Uterus (tissue), 2 donors: ENCODE measurements around the gene KCNH1.
"Not testable (repeated sequence)": the region's sequence is repeated elsewhere in the genome, so short reads cannot be mapped to it uniquely, and the experiment has no call there.

Experiments
- POLR2A ChIP-seq, 2 donors: fragments of 450-650 bp; IDR thresholded peaks; one replicate each; pipeline ENCODE4 v1.6.1; 2016; ENCODE audit warnings: antibody characterized with exemption in 2 of 2, mild to moderate bottlenecking in 1 of 2, moderate library complexity in 1 of 2
- TF ChIP-seq, protein P1 (sequence below), 4 experiments: fragments of 200-600 bp in 2 of 4; fragments of 450-650 bp in 2 of 4; sonication (generic) in 2 of 4; IDR thresholded peaks; one replicate each; pipeline ENCODE4 v1.5.1; 2016 to 2019; ENCODE audit warnings: antibody characterized with exemption in 4 of 4, mild to moderate bottlenecking in 2 of 4, moderate library complexity in 1 of 4

DNA sequence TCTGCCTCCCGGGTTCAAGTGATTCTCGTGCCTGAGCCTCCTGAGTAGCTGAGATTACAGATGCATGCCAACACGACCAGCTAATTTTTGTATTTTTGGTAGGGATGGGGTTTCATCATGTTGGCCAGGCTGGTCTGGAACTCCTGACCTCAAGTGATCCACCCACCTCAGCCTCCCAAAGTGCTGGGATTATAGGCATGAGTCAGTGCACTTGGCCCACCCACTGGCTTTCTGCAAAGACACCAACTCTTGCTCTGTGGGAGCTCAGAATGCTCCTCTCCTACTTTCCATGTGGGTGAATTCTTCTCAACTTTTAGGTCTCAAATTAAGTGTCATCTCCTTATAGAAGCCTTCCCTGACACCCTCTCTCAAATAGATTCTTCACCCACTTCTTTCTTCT is 92.1 kb downstream of the KCNH1 start:
- TF ChIP-seq, protein P1, sequence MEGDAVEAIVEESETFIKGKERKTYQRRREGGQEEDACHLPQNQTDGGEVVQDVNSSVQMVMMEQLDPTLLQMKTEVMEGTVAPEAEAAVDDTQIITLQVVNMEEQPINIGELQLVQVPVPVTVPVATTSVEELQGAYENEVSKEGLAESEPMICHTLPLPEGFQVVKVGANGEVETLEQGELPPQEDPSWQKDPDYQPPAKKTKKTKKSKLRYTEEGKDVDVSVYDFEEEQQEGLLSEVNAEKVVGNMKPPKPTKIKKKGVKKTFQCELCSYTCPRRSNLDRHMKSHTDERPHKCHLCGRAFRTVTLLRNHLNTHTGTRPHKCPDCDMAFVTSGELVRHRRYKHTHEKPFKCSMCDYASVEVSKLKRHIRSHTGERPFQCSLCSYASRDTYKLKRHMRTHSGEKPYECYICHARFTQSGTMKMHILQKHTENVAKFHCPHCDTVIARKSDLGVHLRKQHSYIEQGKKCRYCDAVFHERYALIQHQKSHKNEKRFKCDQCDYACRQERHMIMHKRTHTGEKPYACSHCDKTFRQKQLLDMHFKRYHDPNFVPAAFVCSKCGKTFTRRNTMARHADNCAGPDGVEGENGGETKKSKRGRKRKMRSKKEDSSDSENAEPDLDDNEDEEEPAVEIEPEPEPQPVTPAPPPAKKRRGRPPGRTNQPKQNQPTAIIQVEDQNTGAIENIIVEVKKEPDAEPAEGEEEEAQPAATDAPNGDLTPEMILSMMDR (IDR thresholded peaks at IDR 0.05), result not testable (repeated sequence)
- not testable (repeated sequence) for TF ChIP-seq POLR2A (IDR thresholded peaks at IDR 0.05)
